K562 (cell line): ENCODE measurements around the gene LTBP4. TPM values are rescaled to one million over a fixed set of nuclear protein-coding genes. Genes with fewer than 3 reads are reported as not detected.

Experiments
- ATAC-seq: fragments of 200-7000 bp; cut with Tn5 transposase; 3 replicates; pipeline ENCODE4 v1.9.1; 2020; ENCODE audit warnings: moderate library complexity
- BruUV-seq: library from RNA; stranded (reverse); fragments of 400-500 nt; replicated peaks from 2 replicates; lab custom pipeline; 2021; lab: Mats Ljungman, UMichigan
- CTCF ChIA-PET: fragments of 300-600 bp; formaldehyde crosslinking; extraction: SDS; loops from one replicate; lab custom pipeline; 2021; ENCODE audit warnings: low intra/inter-chr PET ratio; lab: Yijun Ruan, JAX
- POLR2A ChIA-PET: fragments of 300-600, 350-650 bp; sonication (Branson Sonifier 250); formaldehyde crosslinking; extraction: SDS; loops from one replicate; lab custom pipeline; 2021; ENCODE audit warnings: antibody characterized with exemption, inconsistent platforms; lab: Yijun Ruan, JAX
- DNase-seq, 4 experiments: peaks; one replicate each; pipeline versions ENCODE4 v3.0.0 to v3.0.0-alpha.2; 2011 to 2018; ENCODE audit warnings: low spot score in 3 of 4, mixed read lengths in 3 of 4; ENCODE audit errors: extremely low read depth in 1 of 4
- FAIRE-seq: peaks from 2 replicates; lab custom pipeline; 2011; peaks lifted over from hg19 to GRCh38; lab: Jason Lieb, UNC
- H2AFZ ChIP-seq: 2 replicates; pipeline ENCODE4 v1.6.0; 2011; ENCODE audit warnings: low read depth, low read length, control low read depth, inconsistent platforms
- H3K27ac ChIP-seq: fragments of 200-600 bp; 3 replicates; pipeline ENCODE4 v1.8.0; 2011; ENCODE audit warnings: low read depth, mild to moderate bottlenecking, control low read depth, inconsistent platforms, low read length, moderate library complexity, mixed read lengths; ENCODE audit errors: extremely low read depth
- H3K27me3 ChIP-seq, 2 experiments: fragments of 300-600 bp in 1 of 2; 2 replicates in 1 of 2; 3 replicates in 1 of 2; pipeline versions ENCODE4 v1.6.0 to v1.8.0; 2011; ENCODE audit warnings: inconsistent platforms in 2 of 2, low read length in 2 of 2, mild to moderate bottlenecking in 1 of 2, mixed read lengths in 1 of 2, moderate library complexity in 1 of 2; ENCODE audit not compliant: control insufficient read depth in 2 of 2, insufficient read depth in 2 of 2
- H3K36me3 ChIP-seq: fragments of 300-600 bp; 3 replicates; pipeline ENCODE4 v1.8.0; 2011; ENCODE audit warnings: mild to moderate bottlenecking, low read length, inconsistent platforms; ENCODE audit not compliant: control insufficient read depth, insufficient read depth
- H3K4me1 ChIP-seq, 2 experiments: fragments of 200-600 bp in 1 of 2; replicated peaks in 1 of 2; 2 replicates in 1 of 2; 3 replicates in 1 of 2; pipeline versions ENCODE4 v1.5.1 to v1.8.0; 2011; ENCODE audit warnings: inconsistent platforms in 2 of 2, low read length in 2 of 2, mild to moderate bottlenecking in 1 of 2, mixed read lengths in 1 of 2, moderate library complexity in 1 of 2; ENCODE audit not compliant: control insufficient read depth in 2 of 2, insufficient read depth in 2 of 2
- H3K4me2 ChIP-seq: 2 replicates; pipeline ENCODE4 v1.6.1; 2011; ENCODE audit warnings: low read length, control low read depth, inconsistent platforms, mixed read lengths; ENCODE audit not compliant: insufficient read depth
- H3K4me3 ChIP-seq: fragments of 200-600 bp; sonication (generic), shearing (Covaris generic); 2 replicates; pipeline ENCODE4 v1.5.1; 2016; ENCODE audit warnings: control low read depth, inconsistent platforms
- H3K79me2 ChIP-seq: fragments of 200-600 bp; 3 replicates; pipeline ENCODE4 v1.8.0; 2011; ENCODE audit warnings: low read length, inconsistent platforms; ENCODE audit not compliant: control insufficient read depth, insufficient read depth
- H3K9ac ChIP-seq, 2 experiments: 2 replicates each; pipeline versions ENCODE4 v1.6.0 to v1.6.1; 2011; ENCODE audit warnings: low read depth in 2 of 2, low read length in 2 of 2, control low read depth in 1 of 2, inconsistent platforms in 1 of 2, mild to moderate bottlenecking in 1 of 2, mixed read lengths in 1 of 2; ENCODE audit not compliant: insufficient read depth in 1 of 2
- H3K9me1 ChIP-seq: one replicate; pipeline ENCODE4 v1.6.0; 2011; ENCODE audit warnings: inconsistent platforms, mild to moderate bottlenecking, low read length, moderate library complexity; ENCODE audit not compliant: control insufficient read depth, insufficient read depth
- H3K9me3 ChIP-seq: replicated peaks from 2 replicates; pipeline ENCODE4 v1.5.1; 2011; ENCODE audit warnings: low read depth, low read length, inconsistent platforms; ENCODE audit not compliant: control insufficient read depth, insufficient read depth
- H4K20me1 ChIP-seq: replicated peaks from 2 replicates; pipeline ENCODE4 v1.6.1; 2011; ENCODE audit warnings: low read length, inconsistent platforms, mixed read lengths; ENCODE audit not compliant: control insufficient read depth, insufficient read depth
- BMI1 ChIP-seq: fragments of 150-350 bp; IDR thresholded peaks from 2 replicates; pipeline ENCODE4 v1.6.1; 2014; ENCODE audit warnings: low read length
- NEUROD1 ChIP-seq: fragments of 150-350 bp; IDR thresholded peaks from 2 replicates; pipeline ENCODE4 v1.6.1; 2014; ENCODE audit warnings: borderline replicate concordance, low read length, low read depth; ENCODE audit not compliant: partially characterized antibody
- POLR2G ChIP-seq: fragments of 200-400 bp; formaldehyde crosslinking; IDR thresholded peaks from 2 replicates; pipeline ENCODE4 v1.6.1; 2017; ENCODE audit warnings: low read depth, mild to moderate bottlenecking, antibody characterized with exemption, low read length, moderate library complexity
- RBFOX2 ChIP-seq: fragments of 200-400 bp; formaldehyde crosslinking; IDR thresholded peaks from 2 replicates; pipeline ENCODE4 v1.6.1; 2017; ENCODE audit warnings: low read depth, mild to moderate bottlenecking, low read length, moderate library complexity
- ZKSCAN8 ChIP-seq: fragments of 200-800 bp; sonication (Bioruptor generic); IDR thresholded peaks from 2 replicates; pipeline ENCODE4 v1.6.1; 2016; ENCODE audit warnings: missing genetic modification characterization, missing compliant biosample characterization
- WGBS: fragments of 100-300 bp; shearing (Covaris generic); methylation state at CpG from one replicate; pipeline ENCODE4 v1.1.6; 2016; ENCODE audit warnings: low coverage, mixed read lengths; ENCODE audit not compliant: insufficient coverage; ENCODE audit errors: missing lambda C conversion rate; 5-methylcytosine and 5-hydroxymethylcytosine counted together
- in situ Hi-C: fragments of 300-500 bp; cut with MboI; formaldehyde crosslinking; loops from 4 replicates; pipeline ENCODE4 v1.15.0; 2018; ENCODE audit warnings: inconsistent platforms, mixed read lengths
- intact Hi-C: fragments of 100-400 bp; cut with micrococcal nuclease; formaldehyde crosslinking; loops from 2 replicates; pipeline ENCODE4 v1.14.2; 2022
- polyA plus RNA-seq, 8 experiments: library from polyadenylated mRNA; depleted of rRNA in 4 of 8; stranded (reverse) in 5 of 8; unstranded in 3 of 8; fragments of >200 nt; fragmentation: Nextera tagmentation in 2 of 8; fragmentation: Illumina TruSeq in 1 of 8; extraction: Ambion mirVana in 2 of 8; extraction: Trizol in 1 of 8; gene quantifications; 2 replicates each; pipeline versions ENCODE4 v1.2.1 to v1.2.3, GENCODE V29; 2011 to 2014; ENCODE audit warnings: inconsistent platforms in 1 of 8, missing spikeins in 1 of 8
- total RNA-seq, 7 experiments: library from RNA; depleted of rRNA in 6 of 7; stranded (reverse); fragments of >200 nt in 6 of 7; fragmentation: Illumina TruSeq in 2 of 7; extraction: Trizol in 2 of 7; gene quantifications; 2 replicates each; pipeline versions ENCODE4 v1.2.1 to v1.2.3, GENCODE V29; 2011 to 2021; ENCODE audit warnings: low replicate concordance in 1 of 7
- TF ChIP-seq, protein P1 (sequence below): sonication (generic); IDR thresholded peaks from 2 replicates; pipeline ENCODE4 v1.6.1; 2016

The LTBP4 gene
- total and polyA plus RNA-seq, 9 of the 15 experiments (the other 6 are each of a cell fraction or from before 2014, with no cell fraction given), result 0.35 to 160 (median 31.6) TPM

DNA sequence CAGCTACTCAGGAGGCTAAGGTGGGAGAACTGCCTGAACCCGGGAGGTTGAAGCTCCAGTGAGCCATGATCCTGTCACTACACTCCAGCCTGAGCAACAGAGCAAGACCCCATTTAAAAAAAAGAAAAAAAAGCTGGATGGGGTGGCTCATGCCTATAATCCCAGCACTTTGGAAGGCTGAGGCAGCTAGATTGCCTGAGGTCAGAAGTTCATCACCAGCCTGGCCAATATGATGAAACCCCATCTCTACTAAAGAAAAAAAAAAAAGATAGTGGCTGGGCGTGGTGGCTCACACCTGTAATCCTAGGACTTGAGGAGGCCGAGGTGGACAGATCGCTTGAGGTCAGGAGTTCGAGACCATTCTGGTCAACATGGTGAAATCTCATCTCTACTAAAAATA, 15.0 kb downstream of the LTBP4 start:
- no peak for TF ChIP-seq ZKSCAN8 (CRISPR knock-in tag)
- TF ChIP-seq NEUROD1, result no peak
- ChIA-PET CTCF (no interaction called here), POLR2A (no interaction called here)
- peaks cover 52% of the 10 kb centered on the region; the same call in 2 of the 3 replicates for H3K36me3 ChIP-seq
- no peak overlapping the region for H3K4me3 ChIP-seq
- in situ Hi-C loops (no loop called here), intact Hi-C loops (no loop called here)
- ATAC-seq, result no peak
- no peaks in the 10 kb centered on the region for H3K9me1 ChIP-seq
- H3K9me3 ChIP-seq, result no peaks in the 10 kb centered on the region
- WGBS, result 62% methylated on average over 5 of the region's 5 CpGs
- no peak for DNase-seq
- H3K4me2 ChIP-seq, result no peak overlapping the region
- no peaks in the 10 kb centered on the region for H3K27me3 ChIP-seq
- no peaks in the 10 kb centered on the region for H4K20me1 ChIP-seq
- no peak overlapping the region for H2AFZ ChIP-seq
- H3K4me1 ChIP-seq, result peaks cover 12 to 48% of the 10 kb centered on the region in 2 experiments; a peak in 4 of 5 replicates
- H3K79me2 ChIP-seq, result peaks cover 4% of the 10 kb centered on the region; the same call in 2 of the 3 replicates
- H3K27ac ChIP-seq, result peak overlapping the region; percentile 15; the same call in 1 of the 3 replicates
- H3K9ac ChIP-seq, result peak overlapping the region in 1 of 2 experiments; percentile 70; a peak in 1 of 4 replicates
- no TSS peak for BruUV-seq
- FAIRE-seq, result no peak

DNA sequence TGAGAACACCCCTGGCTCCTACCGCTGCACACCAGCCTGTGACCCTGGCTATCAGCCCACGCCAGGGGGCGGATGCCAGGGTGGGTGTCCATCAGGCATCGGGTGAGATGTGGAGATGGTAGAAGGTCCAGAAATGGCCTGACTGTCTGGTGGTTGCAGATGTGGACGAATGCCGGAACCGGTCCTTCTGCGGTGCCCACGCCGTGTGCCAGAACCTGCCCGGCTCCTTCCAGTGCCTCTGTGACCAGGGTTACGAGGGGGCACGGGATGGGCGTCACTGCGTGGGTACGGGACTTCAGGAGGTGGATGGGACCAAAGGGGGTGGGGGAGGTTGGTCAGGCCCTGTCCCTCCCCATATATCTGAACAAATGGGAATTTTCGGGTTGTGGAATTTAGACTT, 15.8 kb downstream of the LTBP4 start:
- ChIA-PET POLR2A (no interaction called here), CTCF (no interaction called here)
- Histone ChIP-seq H3K4me2 (no peak overlapping the region), H3K9ac (0 out of 4 replicates have a peak overlapping the region, but pooled peaks of 1 of the 2 experiments have one; percentile 36), H3K27me3 (no peaks in the 10 kb centered on the region), H3K9me1 (no peaks in the 10 kb centered on the region), H3K27ac (no peak overlapping the region), H4K20me1 (no peaks in the 10 kb centered on the region), H2AFZ (no peak overlapping the region), H3K36me3 (peaks cover 57% of the 10 kb centered on the region; the same call in 2 of the 3 replicates), H3K4me3 (no peak overlapping the region), H3K9me3 (no peaks in the 10 kb centered on the region), H3K4me1 (peaks cover 12 to 44% of the 10 kb centered on the region in 2 experiments; a peak in 4 of 5 replicates), H3K79me2 (peaks cover 4% of the 10 kb centered on the region; the same call in 2 of the 3 replicates)
- TF ChIP-seq POLR2G, result peak; percentile 57
- TF ChIP-seq BMI1, result no peak
- TF ChIP-seq, protein P1, sequence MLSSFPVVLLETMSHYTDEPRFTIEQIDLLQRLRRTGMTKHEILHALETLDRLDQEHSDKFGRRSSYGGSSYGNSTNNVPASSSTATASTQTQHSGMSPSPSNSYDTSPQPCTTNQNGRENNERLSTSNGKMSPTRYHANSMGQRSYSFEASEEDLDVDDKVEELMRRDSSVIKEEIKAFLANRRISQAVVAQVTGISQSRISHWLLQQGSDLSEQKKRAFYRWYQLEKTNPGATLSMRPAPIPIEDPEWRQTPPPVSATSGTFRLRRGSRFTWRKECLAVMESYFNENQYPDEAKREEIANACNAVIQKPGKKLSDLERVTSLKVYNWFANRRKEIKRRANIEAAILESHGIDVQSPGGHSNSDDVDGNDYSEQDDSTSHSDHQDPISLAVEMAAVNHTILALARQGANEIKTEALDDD, result no peak
- TF ChIP-seq RBFOX2, result 0 out of 2 replicates have a peak, but pooled peaks have one; percentile 15
- in situ Hi-C loops, result no loop called here
- intact Hi-C loops, result no loop called here
- DNase-seq, result no peak
- no TSS peak for BruUV-seq
- ATAC-seq, result no peak
- WGBS, result 96% methylated on average over 17 of the region's 17 CpGs
- no peak for FAIRE-seq
